ENCODE measurements around the gene SUSD2. TPM values are rescaled to one million over a fixed set of nuclear protein-coding genes. Genes with fewer than 3 reads are reported as not detected.

The SUSD2 gene
- total and polyA plus RNA-seq, 9 of the 15 experiments (the other 6 are each of a cell fraction or from before 2014, with no cell fraction given) = 0.01 to 0.16 (median 0.04) TPM; not detected in 4

- TF ChIP-seq DEAF1 (CRISPR knock-in tag; IDR thresholded peaks at IDR 0.05) = 0 out of 2 replicates have a peak, but pooled peaks have one; percentile 13
- TF ChIP-seq, protein P1, sequence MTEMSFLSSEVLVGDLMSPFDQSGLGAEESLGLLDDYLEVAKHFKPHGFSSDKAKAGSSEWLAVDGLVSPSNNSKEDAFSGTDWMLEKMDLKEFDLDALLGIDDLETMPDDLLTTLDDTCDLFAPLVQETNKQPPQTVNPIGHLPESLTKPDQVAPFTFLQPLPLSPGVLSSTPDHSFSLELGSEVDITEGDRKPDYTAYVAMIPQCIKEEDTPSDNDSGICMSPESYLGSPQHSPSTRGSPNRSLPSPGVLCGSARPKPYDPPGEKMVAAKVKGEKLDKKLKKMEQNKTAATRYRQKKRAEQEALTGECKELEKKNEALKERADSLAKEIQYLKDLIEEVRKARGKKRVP (CRISPR knock-in tag; IDR thresholded peaks at IDR 0.05) = no peak
- TF ChIP-seq U2AF1 (optimal IDR thresholded peaks at IDR 0.05; ENCODE audit: low read depth, low read length) = no peak
- TF ChIP-seq RAD21 (CRISPR knock-in tag; conservative IDR thresholded peaks at IDR 0.05 in 1 of 2, IDR thresholded peaks at IDR 0.05 in 1 of 2) = peak; percentile 40 to 74
- TF ChIP-seq, protein P2, sequence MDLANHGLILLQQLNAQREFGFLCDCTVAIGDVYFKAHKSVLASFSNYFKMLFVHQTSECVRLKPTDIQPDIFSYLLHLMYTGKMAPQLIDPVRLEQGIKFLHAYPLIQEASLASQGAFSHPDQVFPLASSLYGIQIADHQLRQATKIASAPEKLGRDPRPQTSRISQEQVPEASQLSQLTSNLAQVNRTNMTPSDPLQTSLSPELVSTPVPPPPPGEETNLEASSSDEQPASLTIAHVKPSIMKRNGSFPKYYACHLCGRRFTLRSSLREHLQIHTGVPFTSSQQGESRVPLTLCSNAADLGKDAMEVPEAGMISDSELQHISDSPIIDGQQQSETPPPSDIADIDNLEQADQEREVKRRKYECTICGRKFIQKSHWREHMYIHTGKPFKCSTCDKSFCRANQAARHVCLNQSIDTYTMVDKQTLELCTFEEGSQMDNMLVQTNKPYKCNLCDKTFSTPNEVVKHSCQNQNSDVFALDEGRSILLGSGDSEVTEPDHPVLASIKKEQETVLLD (IDR thresholded peaks at IDR 0.05) = no peak
- TF ChIP-seq ZBTB8A (IDR thresholded peaks at IDR 0.05; ENCODE audit: partially characterized antibody) = no peak
- TF ChIP-seq, protein P3, sequence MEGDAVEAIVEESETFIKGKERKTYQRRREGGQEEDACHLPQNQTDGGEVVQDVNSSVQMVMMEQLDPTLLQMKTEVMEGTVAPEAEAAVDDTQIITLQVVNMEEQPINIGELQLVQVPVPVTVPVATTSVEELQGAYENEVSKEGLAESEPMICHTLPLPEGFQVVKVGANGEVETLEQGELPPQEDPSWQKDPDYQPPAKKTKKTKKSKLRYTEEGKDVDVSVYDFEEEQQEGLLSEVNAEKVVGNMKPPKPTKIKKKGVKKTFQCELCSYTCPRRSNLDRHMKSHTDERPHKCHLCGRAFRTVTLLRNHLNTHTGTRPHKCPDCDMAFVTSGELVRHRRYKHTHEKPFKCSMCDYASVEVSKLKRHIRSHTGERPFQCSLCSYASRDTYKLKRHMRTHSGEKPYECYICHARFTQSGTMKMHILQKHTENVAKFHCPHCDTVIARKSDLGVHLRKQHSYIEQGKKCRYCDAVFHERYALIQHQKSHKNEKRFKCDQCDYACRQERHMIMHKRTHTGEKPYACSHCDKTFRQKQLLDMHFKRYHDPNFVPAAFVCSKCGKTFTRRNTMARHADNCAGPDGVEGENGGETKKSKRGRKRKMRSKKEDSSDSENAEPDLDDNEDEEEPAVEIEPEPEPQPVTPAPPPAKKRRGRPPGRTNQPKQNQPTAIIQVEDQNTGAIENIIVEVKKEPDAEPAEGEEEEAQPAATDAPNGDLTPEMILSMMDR (IDR thresholded peaks at IDR 0.05 in 2 of 3, conservative IDR thresholded peaks at IDR 0.05 in 1 of 3; ENCODE audit: insufficient read depth in 2 of 3, low read depth in 1 of 3, low read length in 3 of 3) = peak; percentile 71 to 83 (median 73)
- TF ChIP-seq MEIS2 (IDR thresholded peaks at IDR 0.05; ENCODE audit: partially characterized antibody) = peak; percentile 26
- no peak for TF ChIP-seq POLR2A (conservative IDR thresholded peaks at IDR 0.05)
- TF ChIP-seq, protein P4, sequence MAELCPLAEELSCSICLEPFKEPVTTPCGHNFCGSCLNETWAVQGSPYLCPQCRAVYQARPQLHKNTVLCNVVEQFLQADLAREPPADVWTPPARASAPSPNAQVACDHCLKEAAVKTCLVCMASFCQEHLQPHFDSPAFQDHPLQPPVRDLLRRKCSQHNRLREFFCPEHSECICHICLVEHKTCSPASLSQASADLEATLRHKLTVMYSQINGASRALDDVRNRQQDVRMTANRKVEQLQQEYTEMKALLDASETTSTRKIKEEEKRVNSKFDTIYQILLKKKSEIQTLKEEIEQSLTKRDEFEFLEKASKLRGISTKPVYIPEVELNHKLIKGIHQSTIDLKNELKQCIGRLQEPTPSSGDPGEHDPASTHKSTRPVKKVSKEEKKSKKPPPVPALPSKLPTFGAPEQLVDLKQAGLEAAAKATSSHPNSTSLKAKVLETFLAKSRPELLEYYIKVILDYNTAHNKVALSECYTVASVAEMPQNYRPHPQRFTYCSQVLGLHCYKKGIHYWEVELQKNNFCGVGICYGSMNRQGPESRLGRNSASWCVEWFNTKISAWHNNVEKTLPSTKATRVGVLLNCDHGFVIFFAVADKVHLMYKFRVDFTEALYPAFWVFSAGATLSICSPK (IDR thresholded peaks at IDR 0.05; ENCODE audit: borderline replicate concordance) = no peak
- peak; percentile 36; the same call in 1 of the 2 replicates for TF ChIP-seq RB1 (IDR thresholded peaks at IDR 0.05; ENCODE audit: low read depth)
- TF ChIP-seq XRCC5 (IDR thresholded peaks at IDR 0.05; ENCODE audit: low read depth, low read length) = no peak
- TF ChIP-seq NR4A1 (CRISPR knock-in tag; IDR thresholded peaks at IDR 0.05) = no peak
- TF ChIP-seq NR4A1 (tag; IDR thresholded peaks at IDR 0.05) = no peak
- no peak for TF ChIP-seq KDM5B (IDR thresholded peaks at IDR 0.05; ENCODE audit: insufficient replicate concordance, low read depth, low read length)
- TF ChIP-seq SREBF1 (IDR thresholded peaks at IDR 0.05; ENCODE audit: borderline replicate concordance, low read depth, low read length) = no peak
Measured at GRCh38 chr22:24175160-24175808, 6.0 kb upstream of the SUSD2 start (continued).
